SIG-M5 treated with dmso at 0.1 percent for 504 hours (cell line): ENCODE measurements around the gene NOXA1.

Source experiments
- DNase-seq: peaks from one replicate; lab custom pipeline; 2025; ENCODE audit not compliant: unreplicated experiment; lab: John Stamatoyannopoulos, UW

The NOXA1 gene

GRCh38 chr9:137387114-137387890 is 35.9 kb upstream of the NOXA1 start:
- DNase-seq = no peak

GRCh38 chr9:137387891-137388560 is 35.2 kb upstream of the NOXA1 start:
- no peak for DNase-seq

GRCh38 chr9:137388589-137389427 is 34.4 kb upstream of the NOXA1 start:
- no peak for DNase-seq

- no peak for DNase-seq
These were observed 33.8 kb upstream of the NOXA1 start for GRCh38 chr9:137389428-137389746.

- DNase-seq = no peak
These were observed 32.4 kb upstream of the NOXA1 start for GRCh38 chr9:137390553-137391410.

GRCh38 chr9:137391411-137391754 is 31.8 kb upstream of the NOXA1 start:
- no peak for DNase-seq

- no peak for DNase-seq
These were observed 30.8 kb upstream of the NOXA1 start for GRCh38 chr9:137392232-137393007.

- DNase-seq = no peak
These were observed 29.7 kb upstream of the NOXA1 start for GRCh38 chr9:137393176-137394150.

GRCh38 chr9:137394866-137395665 is 28.1 kb upstream of the NOXA1 start:
- no peak for DNase-seq

GRCh38 chr9:137395666-137396010 is 27.6 kb upstream of the NOXA1 start:
- no peak for DNase-seq

- DNase-seq = no peak
These were observed 27.0 kb upstream of the NOXA1 start for GRCh38 chr9:137396227-137396626.

- no peak for DNase-seq
These were observed 26.4 kb upstream of the NOXA1 start for GRCh38 chr9:137396634-137397367.

- DNase-seq = no peak
These were observed 25.3 kb upstream of the NOXA1 start for GRCh38 chr9:137397675-137398423.

GRCh38 chr9:137398561-137399468 is 24.4 kb upstream of the NOXA1 start:
- DNase-seq = no peak

GRCh38 chr9:137402746-137403145 is 20.4 kb upstream of the NOXA1 start:
- DNase-seq = peak; percentile 18

GRCh38 chr9:137403269-137403668 is 19.9 kb upstream of the NOXA1 start:
- DNase-seq = no peak
